NCI-H748 (cell line): ENCODE measurements around the gene CFAP20DC.
"Not testable (repeated sequence)": the region's sequence is repeated elsewhere in the genome, so short reads cannot be mapped to it uniquely, and the experiment has no call there.

ENCODE experiments used
- DNase-seq: peaks from one replicate; lab custom pipeline; 2025; ENCODE audit not compliant: unreplicated experiment; lab: John Stamatoyannopoulos, UW

CFAP20DC gene

GRCh38 chr3:58751882-58752567, 297.8 kb downstream of the CFAP20DC start:
- no peak for DNase-seq

- DNase-seq: no peak
Observed at GRCh38 chr3:58751235-58751634, 298.6 kb downstream of the CFAP20DC start.

GRCh38 chr3:58749948-58750347, 299.9 kb downstream of the CFAP20DC start:
- no peak for DNase-seq

GRCh38 chr3:58748024-58748423, 301.8 kb downstream of the CFAP20DC start:
- DNase-seq: no peak

- no peak for DNase-seq
Observed at GRCh38 chr3:58746758-58747157, 303.1 kb downstream of the CFAP20DC start.

- no peak for DNase-seq
Observed at GRCh38 chr3:58743296-58743695, 306.5 kb downstream of the CFAP20DC start.

- DNase-seq: no peak
Observed at GRCh38 chr3:58742239-58742638, 307.6 kb downstream of the CFAP20DC start.

GRCh38 chr3:58737644-58738043, 312.2 kb downstream of the CFAP20DC start:
- DNase-seq: no peak

- no peak for DNase-seq
Observed at GRCh38 chr3:58731673-58732072, 318.2 kb downstream of the CFAP20DC start.

GRCh38 chr3:58728723-58729122, 321.1 kb downstream of the CFAP20DC start:
- no peak for DNase-seq

- DNase-seq: no peak
Observed at GRCh38 chr3:58725326-58725853, 324.4 kb downstream of the CFAP20DC start.

- no peak for DNase-seq
Observed at GRCh38 chr3:58724336-58724735, 325.5 kb downstream of the CFAP20DC start.

- no peak for DNase-seq
Observed at GRCh38 chr3:58723173-58723572, 326.7 kb downstream of the CFAP20DC start.

GRCh38 chr3:58722561-58722960, 327.3 kb downstream of the CFAP20DC start:
- peak; percentile 84 for DNase-seq

GRCh38 chr3:58720526-58720925, 329.3 kb downstream of the CFAP20DC start:
- DNase-seq: no peak

- no peak for DNase-seq
Observed at GRCh38 chr3:58719684-58720083, 330.1 kb downstream of the CFAP20DC start.

- DNase-seq: no peak
Observed at GRCh38 chr3:58713715-58714401, 336.0 kb downstream of the CFAP20DC start.

GRCh38 chr3:58711871-58712270, 338.0 kb downstream of the CFAP20DC start:
- no peak for DNase-seq

GRCh38 chr3:58708983-58709382, 340.8 kb downstream of the CFAP20DC start:
- not testable (repeated sequence) for DNase-seq

- no peak for DNase-seq
Observed at GRCh38 chr3:58708116-58708791, 341.6 kb downstream of the CFAP20DC start.

- no peak for DNase-seq
Observed at GRCh38 chr3:58707390-58707930, 342.4 kb downstream of the CFAP20DC start.
